Measurements from ENCODE around the gene ELP2. TPM values are rescaled to one million over a fixed set of nuclear protein-coding genes. Genes with fewer than 3 reads are reported as not detected.

ELP2 gene
- polyA plus RNA-seq, 1 donor (not counting 4 experiments of a cell fraction or from before 2014, with no cell fraction given): 74.6 TPM

DNA sequence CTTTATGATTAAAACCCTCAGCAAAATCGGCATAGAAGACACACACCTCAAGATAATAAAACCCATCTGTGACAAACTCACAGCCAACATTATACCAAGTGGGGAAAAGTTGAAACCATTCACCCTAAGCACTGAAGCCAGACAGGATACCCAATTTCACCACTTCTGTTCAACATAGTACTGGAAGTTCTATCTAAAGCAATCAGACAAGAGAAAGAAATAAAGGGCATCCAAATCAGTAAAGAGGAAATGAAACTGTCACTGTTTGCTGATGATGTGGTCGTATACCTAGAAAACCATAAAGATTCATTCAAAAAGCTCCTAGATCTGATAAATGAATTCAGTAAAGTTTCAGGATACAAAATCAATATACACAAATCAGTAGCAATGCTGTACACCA, 46.0 kb upstream of the ELP2 start:
- Histone ChIP-seq H2AFZ (ENCODE audit: control insufficient read depth, low read length) (no peak overlapping the region), H3K27ac (ENCODE audit: control insufficient read depth, insufficient read depth, low read length) (no peak overlapping the region), H4K20me1 (ENCODE audit: control insufficient read depth, extremely low read depth, insufficient read depth, low read length) (no peaks in the 10 kb centered on the region), H3K9me3 (ENCODE audit: control insufficient read depth, low read depth, low read length) (no peaks in the 10 kb centered on the region), H3K79me2 (ENCODE audit: control insufficient read depth, insufficient read depth, low read length) (no peaks in the 10 kb centered on the region), H3K4me1 (ENCODE audit: control insufficient read depth, extremely low read depth, insufficient read depth, low read length) (peaks cover 3% of the 10 kb centered on the region), H3K4me3 (ENCODE audit: control insufficient read depth in 2 of 3, extremely low read depth in 1 of 3, insufficient read depth in 2 of 3, low read depth in 1 of 3, low read length in 3 of 3) (no peak overlapping the region), H3K4me2 (ENCODE audit: control insufficient read depth, extremely low read depth, insufficient read depth, low read depth, low read length) (no peak overlapping the region), H3K27me3 (ENCODE audit: control insufficient read depth, extremely low read depth, insufficient read depth, low read length) (no peaks in the 10 kb centered on the region), H3K36me3 (ENCODE audit: control insufficient read depth in 2 of 2, extremely low read depth in 1 of 2, insufficient read depth in 2 of 2, low read length in 2 of 2) (no peaks in the 10 kb centered on the region), H3K9me1 (ENCODE audit: control insufficient read depth, extremely low read depth, insufficient read depth, low read length) (no peaks in the 10 kb centered on the region), H3K9ac (ENCODE audit: control insufficient read depth, extremely low read depth, insufficient read depth, low read length) (no peak overlapping the region)
- TF ChIP-seq EZH2 (IDR thresholded peaks at IDR 0.05; ENCODE audit: low read length): no peak
- TF ChIP-seq CTCF (optimal IDR thresholded peaks at IDR 0.05 in 1 of 3, IDR thresholded peaks at IDR 0.05 in 1 of 3, conservative IDR thresholded peaks at IDR 0.05 in 1 of 3; ENCODE audit: extremely low read depth in 1 of 3, insufficient read depth in 2 of 3, low read length in 3 of 3): no peak
- no peak for DNase-seq (ENCODE audit: low read depth, low spot score)
- dilution Hi-C loops (cut with MboI; ENCODE audit: extremely low pct_ligation_motif_present, low sequenced_read_pairs): no loop called here
- FAIRE-seq: no peak

- no peak overlapping the region for H2AFZ ChIP-seq (ENCODE audit: control insufficient read depth, low read length)
- TF ChIP-seq CTCF (optimal IDR thresholded peaks at IDR 0.05 in 1 of 3, IDR thresholded peaks at IDR 0.05 in 1 of 3, conservative IDR thresholded peaks at IDR 0.05 in 1 of 3; ENCODE audit: extremely low read depth in 1 of 3, insufficient read depth in 2 of 3, low read length in 3 of 3) (no peak), EZH2 (IDR thresholded peaks at IDR 0.05; ENCODE audit: low read length) (no peak)
- no peak overlapping the region for H3K9ac ChIP-seq (ENCODE audit: control insufficient read depth, extremely low read depth, insufficient read depth, low read length)
- peaks cover 9% of the 10 kb centered on the region for H3K4me1 ChIP-seq (ENCODE audit: control insufficient read depth, extremely low read depth, insufficient read depth, low read length)
- H3K27ac ChIP-seq (ENCODE audit: control insufficient read depth, insufficient read depth, low read length): no peak overlapping the region
- no peak for DNase-seq (ENCODE audit: low read depth, low spot score)
- no peaks in the 10 kb centered on the region for H4K20me1 ChIP-seq (ENCODE audit: control insufficient read depth, extremely low read depth, insufficient read depth, low read length)
- dilution Hi-C loops (cut with MboI; ENCODE audit: extremely low pct_ligation_motif_present, low sequenced_read_pairs): no loop called here
- no peaks in the 10 kb centered on the region for H3K36me3 ChIP-seq (ENCODE audit: control insufficient read depth in 2 of 2, extremely low read depth in 1 of 2, insufficient read depth in 2 of 2, low read length in 2 of 2)
- H3K9me3 ChIP-seq (ENCODE audit: control insufficient read depth, low read depth, low read length): no peaks in the 10 kb centered on the region
- no peaks in the 10 kb centered on the region for H3K79me2 ChIP-seq (ENCODE audit: control insufficient read depth, insufficient read depth, low read length)
- no peak for FAIRE-seq
- H3K9me1 ChIP-seq (ENCODE audit: control insufficient read depth, extremely low read depth, insufficient read depth, low read length): no peaks in the 10 kb centered on the region
- H3K4me2 ChIP-seq (ENCODE audit: control insufficient read depth, extremely low read depth, insufficient read depth, low read depth, low read length): no peak overlapping the region
- no peak overlapping the region for H3K4me3 ChIP-seq (ENCODE audit: control insufficient read depth in 2 of 3, extremely low read depth in 1 of 3, insufficient read depth in 2 of 3, low read depth in 1 of 3, low read length in 3 of 3)
- H3K27me3 ChIP-seq (ENCODE audit: control insufficient read depth, extremely low read depth, insufficient read depth, low read length): no peaks in the 10 kb centered on the region
These were observed 44.5 kb upstream of the ELP2 start for GRCh38 chr18:36085195-36085594.
